Renal pelvis (tissue), 4 donors: ENCODE data around the gene USP3. TPM values are rescaled to one million over a fixed set of nuclear protein-coding genes. Genes with fewer than 3 reads are reported as not detected.
"Not testable (repeated sequence)": the region's sequence is repeated elsewhere in the genome, so short reads cannot be mapped to it uniquely, and the experiment has no call there.

Experiments
- DNase-seq: peaks from one replicate; pipeline ENCODE4 v3.0.0-alpha.2; 2013
- polyA plus RNA-seq, 3 donors: library from polyadenylated mRNA; unstranded; fragments of 120-200 nt; gene quantifications; one replicate each; pipeline ENCODE4 v1.2.1, GENCODE V29; 2013; ENCODE audit not compliant: insufficient read length in 3 of 3

USP3 gene
- polyA plus RNA-seq, 3 donors, result 36.3 to 45.9 (median 40.2) TPM

DNA sequence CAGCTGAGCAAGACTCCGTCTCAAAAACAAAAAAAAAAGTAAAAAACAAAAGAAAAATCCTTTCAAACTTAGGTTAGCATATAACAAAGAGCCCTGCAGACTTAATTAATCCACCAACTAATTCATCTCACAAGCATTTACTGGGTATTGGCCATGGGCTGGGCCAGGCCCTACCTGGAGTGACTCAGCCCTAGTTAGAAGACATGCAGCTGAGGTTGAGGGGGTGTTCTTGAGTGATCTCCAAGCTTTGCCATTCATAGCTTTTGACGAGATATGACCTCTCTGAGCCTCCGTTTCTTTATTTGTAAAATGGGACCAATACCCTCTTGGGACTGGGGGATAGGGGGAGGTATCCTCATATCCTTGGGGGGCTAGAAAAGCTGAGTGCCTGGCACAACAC, 100.6 kb downstream of the USP3 start:
- DNase-seq, result no peak

DNA sequence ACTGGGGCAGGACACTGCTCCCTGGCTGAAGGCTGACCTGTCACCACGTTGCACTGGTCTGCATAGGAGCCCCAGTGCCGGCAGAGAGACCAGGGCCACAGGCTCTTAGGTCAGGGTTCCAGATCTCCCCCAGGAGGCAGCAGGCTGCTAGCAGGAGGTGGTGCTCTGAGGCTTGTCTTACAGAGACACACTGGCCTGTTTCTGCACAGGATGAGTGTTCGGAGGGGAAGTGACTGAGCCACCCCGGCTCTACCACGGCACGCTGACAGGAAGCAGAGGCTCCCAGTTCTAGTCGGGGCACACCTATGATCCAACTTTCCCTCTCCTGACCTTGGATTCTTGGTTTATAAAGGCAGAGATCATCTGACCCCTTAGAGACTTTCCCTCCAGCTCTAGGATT, 101.4 kb downstream of the USP3 start:
- no peak for DNase-seq

GRCh38 chr15:63606308-63606707, 101.9 kb downstream of the USP3 start:
- DNase-seq, result no peak

GRCh38 chr15:63608989-63609388, 104.6 kb downstream of the USP3 start:
- no peak for DNase-seq

DNA sequence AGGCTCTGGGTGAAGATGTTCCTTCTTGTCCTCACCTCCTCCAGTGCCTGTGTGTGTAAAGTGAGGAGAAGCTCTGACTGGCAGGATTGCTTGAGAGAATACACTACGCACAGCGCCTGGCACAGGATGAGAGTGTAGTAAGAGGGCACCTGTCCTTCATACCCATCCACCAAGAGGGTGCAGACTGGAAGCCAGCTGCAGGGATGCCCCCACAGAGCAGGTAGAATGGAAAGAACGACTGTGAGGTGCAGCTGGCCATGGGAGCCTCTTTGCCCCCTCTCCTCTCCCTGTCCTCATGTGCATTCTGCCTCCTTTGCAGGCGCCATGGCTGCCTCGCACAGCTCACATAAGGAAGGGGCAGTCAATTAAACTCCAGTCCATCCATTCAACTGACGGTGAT, 105.1 kb downstream of the USP3 start:
- no peak for DNase-seq

DNA sequence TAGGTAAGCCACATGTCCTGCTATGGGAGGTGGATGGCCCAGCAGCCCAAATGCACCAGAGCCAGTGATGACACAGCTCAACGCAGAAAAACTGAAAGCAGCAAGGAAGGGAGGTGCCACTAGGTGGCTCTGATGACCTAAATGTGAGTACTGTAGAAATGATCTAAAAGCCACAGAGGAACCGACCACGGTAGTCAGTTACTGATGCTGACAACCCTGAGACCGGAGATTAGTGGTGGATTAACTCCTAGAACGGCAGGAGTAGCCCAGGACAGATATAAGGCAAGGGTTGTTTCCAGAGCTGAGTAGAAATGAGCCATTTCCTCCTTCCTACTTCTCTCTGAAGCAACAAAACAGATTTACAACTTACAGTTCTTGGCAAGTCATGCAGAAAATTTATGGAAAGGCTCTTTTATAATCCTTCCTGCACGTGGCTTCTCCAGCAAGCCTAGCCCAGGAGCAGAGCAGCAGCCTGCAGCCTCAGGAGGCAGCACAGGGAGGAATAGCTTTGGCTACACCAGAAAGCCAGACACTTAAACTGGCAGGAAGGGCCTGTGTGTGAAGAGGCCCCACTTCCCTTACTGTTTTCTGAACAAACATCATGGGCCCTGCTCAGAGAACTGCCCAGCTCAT, 105.9 kb downstream of the USP3 start:
- DNase-seq, result peak; percentile 90

DNA sequence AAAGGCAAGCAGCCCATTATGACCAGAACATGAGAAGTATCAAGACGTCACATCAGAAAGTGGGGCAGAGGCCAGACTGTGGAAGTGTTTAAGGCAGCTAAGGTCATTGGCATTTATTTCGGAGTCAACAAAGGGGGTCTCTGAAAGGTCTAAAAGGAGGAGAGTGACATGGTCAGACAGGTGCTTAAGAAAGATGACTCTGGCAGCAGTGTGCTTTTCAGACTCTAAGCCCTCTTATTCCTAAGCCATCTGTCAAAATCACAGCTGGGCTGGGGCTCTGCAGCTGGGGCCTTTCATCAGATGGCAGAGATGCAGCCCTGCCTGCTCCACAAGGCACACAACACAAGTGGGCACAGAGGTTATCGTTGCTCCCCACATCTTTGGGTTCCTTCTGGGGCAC, 106.8 kb downstream of the USP3 start:
- DNase-seq, result no peak

DNA sequence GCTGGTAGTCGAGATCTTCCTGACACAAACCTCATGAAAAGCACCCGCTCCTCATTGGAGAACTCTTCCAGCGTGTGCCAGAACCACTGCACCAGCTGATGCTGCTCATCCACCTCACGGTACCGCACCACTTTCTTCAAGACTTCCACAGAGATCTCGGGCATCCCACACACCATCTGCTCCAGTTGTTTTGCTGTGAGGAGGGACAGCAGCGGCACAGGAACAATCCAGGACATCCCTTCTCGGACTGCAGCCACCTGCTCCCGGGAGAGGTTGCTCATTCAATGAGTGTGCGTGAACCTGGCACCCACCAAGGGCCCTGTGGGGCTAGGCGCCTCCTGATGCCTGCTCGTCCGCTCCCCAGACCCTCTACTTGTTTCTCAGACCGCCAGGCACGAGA, 107.9 kb downstream of the USP3 start:
- DNase-seq, result no peak

- DNase-seq, result no peak
Measured at GRCh38 chr15:63615935-63616334, 111.5 kb downstream of the USP3 start.

GRCh38 chr15:63617147-63617546, 112.8 kb downstream of the USP3 start:
- not testable (repeated sequence) for DNase-seq

- not testable (repeated sequence) for DNase-seq
Measured at GRCh38 chr15:63617627-63618026, 113.2 kb downstream of the USP3 start.

GRCh38 chr15:63620760-63621159, 116.4 kb downstream of the USP3 start:
- DNase-seq, result not testable (repeated sequence)

DNA sequence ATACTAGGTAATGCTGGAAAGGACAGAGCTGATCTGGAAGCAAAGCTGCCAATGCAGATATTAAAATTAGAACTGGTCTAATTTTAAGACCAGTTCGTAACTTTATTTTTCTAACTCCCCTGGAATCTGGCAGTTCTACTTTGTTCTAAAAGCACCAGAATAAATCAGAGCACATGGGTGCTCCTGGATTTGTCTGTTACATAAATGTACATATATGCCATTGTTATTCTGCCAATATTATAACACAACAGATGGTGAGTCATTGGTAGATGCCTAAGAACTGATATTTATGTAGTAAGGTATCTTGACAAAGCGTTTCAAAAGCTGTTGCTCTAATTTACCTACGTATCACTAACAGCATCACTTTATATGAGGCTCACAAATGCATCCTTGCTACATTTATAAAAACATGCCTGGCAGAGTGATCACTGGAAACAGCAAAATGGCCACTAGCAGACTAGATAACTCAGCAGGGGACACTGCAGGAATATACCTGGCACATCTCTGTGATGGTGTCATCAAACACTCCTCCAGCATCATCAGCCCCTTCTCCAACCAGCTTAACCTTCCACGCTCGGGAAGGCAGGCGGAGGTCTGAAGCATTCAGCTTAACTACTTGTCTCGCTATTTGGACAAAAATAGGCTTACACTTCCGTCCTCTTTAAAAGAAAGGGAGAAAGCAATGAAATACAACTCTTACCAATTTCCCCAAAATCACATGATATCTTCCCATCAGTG, 119.0 kb downstream of the USP3 start:
- no peak for DNase-seq

- no peak for DNase-seq
Measured at GRCh38 chr15:63626955-63627354, 122.6 kb downstream of the USP3 start.

GRCh38 chr15:63628123-63628822, 123.9 kb downstream of the USP3 start:
- no peak for DNase-seq

- DNase-seq, result no peak
Measured at GRCh38 chr15:63630036-63630751, 125.8 kb downstream of the USP3 start.

GRCh38 chr15:63633312-63633711, 128.9 kb downstream of the USP3 start:
- DNase-seq, result no peak

DNA sequence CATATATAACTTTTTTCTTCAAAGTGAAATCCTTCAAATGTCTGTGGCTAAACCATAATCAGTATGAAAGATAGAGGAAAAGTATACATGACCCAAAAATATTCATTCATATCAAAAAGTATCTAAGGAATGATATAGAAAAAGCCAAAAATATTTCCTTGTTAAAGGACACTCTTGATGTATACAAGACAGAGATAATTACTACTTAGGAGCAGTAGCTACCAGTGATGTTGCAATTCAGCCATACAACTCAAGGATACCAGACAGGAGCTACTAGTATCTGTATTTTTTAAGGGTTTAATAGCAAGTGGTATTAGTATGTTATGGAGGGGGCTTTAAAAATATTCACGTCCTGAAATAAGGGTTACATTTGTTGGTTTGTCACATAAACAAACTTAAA, 129.8 kb downstream of the USP3 start:
- DNase-seq, result no peak

GRCh38 chr15:63636518-63637061, 132.2 kb downstream of the USP3 start:
- no peak for DNase-seq

- DNase-seq, result no peak
Measured at GRCh38 chr15:63638839-63639238, 134.4 kb downstream of the USP3 start.

DNA sequence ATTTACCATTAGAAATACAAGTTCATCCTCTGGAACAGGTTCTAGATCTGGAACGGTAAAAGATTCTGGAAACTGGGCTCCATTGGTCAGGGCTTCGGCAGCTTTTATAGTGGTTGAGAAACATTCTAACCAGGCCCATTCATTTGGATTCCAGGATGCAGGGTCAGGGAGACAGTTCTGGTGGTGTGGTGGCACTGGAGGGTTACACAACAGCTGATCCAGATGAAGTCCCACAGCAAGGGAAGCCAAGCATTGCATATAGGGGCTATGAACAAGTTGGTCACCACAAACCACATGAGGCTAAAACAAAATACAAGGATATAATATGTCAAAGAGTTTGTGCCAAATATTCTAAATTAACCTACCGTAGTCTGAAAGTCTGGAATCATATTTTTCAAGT, 135.8 kb downstream of the USP3 start:
- no peak for DNase-seq
